GM23338 (cell line): ENCODE data around the gene MAGED2. TPM values are rescaled to one million over a fixed set of nuclear protein-coding genes. Genes with fewer than 3 reads are reported as not detected.

Experiments used
- ATAC-seq: fragments of 200-7000 bp; cut with Tn5 transposase; 3 replicates; pipeline ENCODE4 v1.9.1; 2020
- DNase-seq: peaks from one replicate; pipeline ENCODE4 v3.0.0-alpha.2; 2015; ENCODE audit warnings: low spot score
- H2AFZ ChIP-seq: fragments of 200-600 bp; sonication (generic); 2 replicates; pipeline ENCODE4 v1.8.0; 2016; ENCODE audit warnings: antibody characterized with exemption, mild to moderate bottlenecking, moderate library complexity
- H3F3A ChIP-seq: fragments of 200-600 bp; sonication (generic); replicated peaks from 2 replicates; pipeline ENCODE4 v1.8.0; 2017; ENCODE audit warnings: antibody characterized with exemption, mixed run types, low read depth
- H3K27ac ChIP-seq: fragments of 200-600 bp; sonication (generic); 2 replicates; pipeline ENCODE4 v1.6.1; 2016; ENCODE audit warnings: low read depth
- H3K27me3 ChIP-seq: fragments of 200-600 bp; sonication (generic); 2 replicates; pipeline ENCODE4 v1.8.0; 2016; ENCODE audit warnings: mild to moderate bottlenecking, mixed run types, moderate library complexity; ENCODE audit not compliant: insufficient read depth
- H3K36me3 ChIP-seq: fragments of 200-600 bp; sonication (generic); 2 replicates; pipeline ENCODE4 v1.8.0; 2016; ENCODE audit warnings: mild to moderate bottlenecking; ENCODE audit not compliant: insufficient read depth
- H3K4me1 ChIP-seq: fragments of 200-600 bp; sonication (generic); 2 replicates; pipeline ENCODE4 v1.8.0; 2016; ENCODE audit warnings: mild to moderate bottlenecking, moderate library complexity; ENCODE audit not compliant: insufficient read depth
- H3K4me2 ChIP-seq: fragments of 200-600 bp; sonication (generic); 2 replicates; pipeline ENCODE4 v1.7.1; 2017; ENCODE audit warnings: mixed run types
- H3K4me3 ChIP-seq: fragments of 200-600 bp; sonication (generic); 2 replicates; pipeline ENCODE4 v1.6.1; 2016; ENCODE audit warnings: mixed run types
- H3K79me2 ChIP-seq: fragments of 200-600 bp; sonication (generic); replicated peaks from 2 replicates; pipeline ENCODE4 v1.8.0; 2017; ENCODE audit warnings: mild to moderate bottlenecking; ENCODE audit not compliant: insufficient read depth
- H3K9me2 ChIP-seq: fragments of 200-600 bp; sonication (generic); 2 replicates; pipeline ENCODE4 v1.8.0; 2017; ENCODE audit not compliant: insufficient read depth
- H4K20me1 ChIP-seq: fragments of 200-600 bp; sonication (generic); replicated peaks from 2 replicates; pipeline ENCODE4 v1.8.0; 2017; ENCODE audit warnings: mild to moderate bottlenecking; ENCODE audit not compliant: insufficient read depth
- H3K27ac Mint-ChIP-seq: 2 replicates; pipeline ENCODE4 v1.8.0; 2020; ENCODE audit warnings: inconsistent platforms, mild to moderate bottlenecking, moderate library complexity, mixed read lengths
- H3K27me3 Mint-ChIP-seq: 3 replicates; pipeline ENCODE4 v1.8.0; 2022; ENCODE audit warnings: low read depth, mild to moderate bottlenecking, moderate library complexity, mixed read lengths, inconsistent platforms; ENCODE audit not compliant: insufficient read depth, poor library complexity
- H3K36me3 Mint-ChIP-seq: 3 replicates; pipeline ENCODE4 v1.8.0; 2021; ENCODE audit warnings: low read depth, mild to moderate bottlenecking, inconsistent platforms, moderate library complexity, mixed read lengths
- H3K4me1 Mint-ChIP-seq: 3 replicates; pipeline ENCODE4 v1.8.0; 2020; ENCODE audit warnings: mild to moderate bottlenecking, inconsistent platforms, mixed read lengths
- H3K4me3 Mint-ChIP-seq: 3 replicates; pipeline ENCODE4 v1.8.0; 2021; ENCODE audit warnings: moderate library complexity, mild to moderate bottlenecking, inconsistent platforms, mixed read lengths
- H3K9me3 Mint-ChIP-seq: 3 replicates; pipeline ENCODE4 v1.8.0; 2020; ENCODE audit warnings: moderate library complexity, mild to moderate bottlenecking, inconsistent platforms, mixed read lengths
- EZH2 ChIP-seq: fragments of 200-600 bp; sonication (generic); IDR thresholded peaks from one replicate; pipeline ENCODE4 v1.8.0; 2017; ENCODE audit warnings: antibody characterized with exemption, mild to moderate bottlenecking, low read depth; ENCODE audit not compliant: unreplicated experiment
- JUNB ChIP-seq: IDR thresholded peaks from one replicate; pipeline ENCODE4 v1.6.1; 2016; ENCODE audit warnings: antibody characterized with exemption; ENCODE audit not compliant: unreplicated experiment
- ZNF114 ChIP-seq: fragments of 250-450 bp; sonication (Bioruptor Pico); IDR thresholded peaks from 2 replicates; pipeline ENCODE4 v1.5.0; 2020; ENCODE audit warnings: mild to moderate bottlenecking, moderate library complexity
- ZNF331 ChIP-seq: fragments of 250-450 bp; sonication (Bioruptor Pico); IDR thresholded peaks from 2 replicates; pipeline ENCODE4 v1.5.0; 2020; ENCODE audit warnings: low read depth, mild to moderate bottlenecking, moderate library complexity
- polyA plus RNA-seq: library from polyadenylated mRNA; unstranded; fragments of >200 nt; fragmentation: Nextera tagmentation; extraction: Ambion mirVana; gene quantifications from 2 replicates; pipeline ENCODE4 v1.2.1, GENCODE V29; 2016
- total RNA-seq: library from RNA; depleted of rRNA; stranded (reverse); fragments of >200 nt; shearing (Covaris generic); gene quantifications from 2 replicates; pipeline ENCODE4 v1.2.3, GENCODE V29; 2014
- TF ChIP-seq, protein P1 (sequence below): IDR thresholded peaks from one replicate; pipeline ENCODE4 v1.6.1; 2018; ENCODE audit warnings: antibody characterized with exemption; ENCODE audit not compliant: unreplicated experiment
- TF ChIP-seq, protein P2 (sequence below), 2 experiments: fragments of 200-600 bp in 1 of 2; sonication (generic) in 1 of 2; conservative IDR thresholded peaks; 2 replicates each; pipeline versions ENCODE4 v1.5.1 to v1.6.1; 2016 to 2017; ENCODE audit warnings: antibody characterized with exemption in 2 of 2, low read depth in 2 of 2, mild to moderate bottlenecking in 2 of 2, moderate library complexity in 1 of 2
- TF ChIP-seq, protein P3 (sequence below): IDR thresholded peaks from 2 replicates; pipeline ENCODE4 v1.6.1; 2016; ENCODE audit warnings: antibody characterized with exemption
- TF ChIP-seq, protein P4 (sequence below): fragments of 250-450 bp; sonication (Bioruptor Pico); IDR thresholded peaks from 2 replicates; pipeline ENCODE4 v1.5.0; 2020; ENCODE audit warnings: mild to moderate bottlenecking, moderate library complexity

The MAGED2 gene
- total and polyA plus RNA-seq, 2 experiments from 2014 or later, result 96.7 to 203 TPM

DNA sequence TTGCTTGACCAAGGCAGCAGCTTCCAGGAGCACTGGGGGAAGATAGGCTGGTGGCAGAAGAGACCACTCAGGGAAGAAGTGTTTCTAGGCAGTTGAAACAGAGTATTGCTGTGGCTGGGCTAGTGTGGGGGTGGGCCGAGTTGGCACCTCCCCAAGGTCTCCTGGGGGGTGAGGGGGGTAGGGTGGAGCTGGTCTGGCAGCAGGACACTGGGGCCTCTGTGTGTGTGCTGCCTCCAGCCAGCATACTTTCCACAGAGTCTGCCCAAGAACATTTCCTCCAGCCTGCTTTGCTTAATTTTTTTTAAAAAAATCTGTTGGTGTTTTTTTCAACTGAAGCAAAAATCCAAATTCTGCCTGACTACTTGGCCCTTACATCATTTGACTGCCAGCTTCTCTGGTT lies 13.5 kb upstream of the MAGED2 start (continued):
- no peak for TF ChIP-seq EZH2
- no peak for TF ChIP-seq ZNF114 (CRISPR knock-in tag)
- no peak for TF ChIP-seq JUNB
- no peak for TF ChIP-seq ZNF331
- TF ChIP-seq, protein P1, sequence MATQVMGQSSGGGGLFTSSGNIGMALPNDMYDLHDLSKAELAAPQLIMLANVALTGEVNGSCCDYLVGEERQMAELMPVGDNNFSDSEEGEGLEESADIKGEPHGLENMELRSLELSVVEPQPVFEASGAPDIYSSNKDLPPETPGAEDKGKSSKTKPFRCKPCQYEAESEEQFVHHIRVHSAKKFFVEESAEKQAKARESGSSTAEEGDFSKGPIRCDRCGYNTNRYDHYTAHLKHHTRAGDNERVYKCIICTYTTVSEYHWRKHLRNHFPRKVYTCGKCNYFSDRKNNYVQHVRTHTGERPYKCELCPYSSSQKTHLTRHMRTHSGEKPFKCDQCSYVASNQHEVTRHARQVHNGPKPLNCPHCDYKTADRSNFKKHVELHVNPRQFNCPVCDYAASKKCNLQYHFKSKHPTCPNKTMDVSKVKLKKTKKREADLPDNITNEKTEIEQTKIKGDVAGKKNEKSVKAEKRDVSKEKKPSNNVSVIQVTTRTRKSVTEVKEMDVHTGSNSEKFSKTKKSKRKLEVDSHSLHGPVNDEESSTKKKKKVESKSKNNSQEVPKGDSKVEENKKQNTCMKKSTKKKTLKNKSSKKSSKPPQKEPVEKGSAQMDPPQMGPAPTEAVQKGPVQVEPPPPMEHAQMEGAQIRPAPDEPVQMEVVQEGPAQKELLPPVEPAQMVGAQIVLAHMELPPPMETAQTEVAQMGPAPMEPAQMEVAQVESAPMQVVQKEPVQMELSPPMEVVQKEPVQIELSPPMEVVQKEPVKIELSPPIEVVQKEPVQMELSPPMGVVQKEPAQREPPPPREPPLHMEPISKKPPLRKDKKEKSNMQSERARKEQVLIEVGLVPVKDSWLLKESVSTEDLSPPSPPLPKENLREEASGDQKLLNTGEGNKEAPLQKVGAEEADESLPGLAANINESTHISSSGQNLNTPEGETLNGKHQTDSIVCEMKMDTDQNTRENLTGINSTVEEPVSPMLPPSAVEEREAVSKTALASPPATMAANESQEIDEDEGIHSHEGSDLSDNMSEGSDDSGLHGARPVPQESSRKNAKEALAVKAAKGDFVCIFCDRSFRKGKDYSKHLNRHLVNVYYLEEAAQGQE, result no peak

DNA sequence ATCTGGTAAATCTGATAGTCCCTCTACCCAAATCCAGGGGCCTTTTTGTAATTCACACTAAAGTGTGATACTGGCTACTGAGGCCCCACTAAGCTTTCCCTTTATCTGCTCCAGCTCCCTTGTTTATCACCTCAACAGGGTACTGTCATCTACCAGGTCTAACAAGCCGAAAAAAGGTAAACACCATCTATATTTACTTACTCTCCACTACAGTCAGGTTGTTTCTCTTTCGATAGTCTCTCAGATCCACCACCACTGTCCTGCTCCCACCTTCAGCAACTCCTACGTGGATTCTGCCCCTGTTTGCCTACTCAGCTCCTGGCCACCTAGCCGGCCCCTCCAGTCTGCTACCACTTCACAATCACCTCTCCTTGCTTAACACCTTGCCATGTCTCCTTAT lies 12.8 kb upstream of the MAGED2 start:
- H3K4me3 Mint-ChIP-seq, result no peak overlapping the region
- Histone ChIP-seq H3K4me1 (no peaks in the 10 kb centered on the region), H3K9me2 (no peaks in the 10 kb centered on the region), H3F3A (no peaks in the 10 kb centered on the region), H4K20me1 (no peaks in the 10 kb centered on the region), H2AFZ (no peak overlapping the region), H3K4me2 (no peak overlapping the region), H3K27me3 (no peaks in the 10 kb centered on the region), H3K27ac (no peak overlapping the region), H3K4me3 (no peak overlapping the region), H3K36me3 (no peaks in the 10 kb centered on the region), H3K79me2 (no peaks in the 10 kb centered on the region)
- TF ChIP-seq, protein P2, sequence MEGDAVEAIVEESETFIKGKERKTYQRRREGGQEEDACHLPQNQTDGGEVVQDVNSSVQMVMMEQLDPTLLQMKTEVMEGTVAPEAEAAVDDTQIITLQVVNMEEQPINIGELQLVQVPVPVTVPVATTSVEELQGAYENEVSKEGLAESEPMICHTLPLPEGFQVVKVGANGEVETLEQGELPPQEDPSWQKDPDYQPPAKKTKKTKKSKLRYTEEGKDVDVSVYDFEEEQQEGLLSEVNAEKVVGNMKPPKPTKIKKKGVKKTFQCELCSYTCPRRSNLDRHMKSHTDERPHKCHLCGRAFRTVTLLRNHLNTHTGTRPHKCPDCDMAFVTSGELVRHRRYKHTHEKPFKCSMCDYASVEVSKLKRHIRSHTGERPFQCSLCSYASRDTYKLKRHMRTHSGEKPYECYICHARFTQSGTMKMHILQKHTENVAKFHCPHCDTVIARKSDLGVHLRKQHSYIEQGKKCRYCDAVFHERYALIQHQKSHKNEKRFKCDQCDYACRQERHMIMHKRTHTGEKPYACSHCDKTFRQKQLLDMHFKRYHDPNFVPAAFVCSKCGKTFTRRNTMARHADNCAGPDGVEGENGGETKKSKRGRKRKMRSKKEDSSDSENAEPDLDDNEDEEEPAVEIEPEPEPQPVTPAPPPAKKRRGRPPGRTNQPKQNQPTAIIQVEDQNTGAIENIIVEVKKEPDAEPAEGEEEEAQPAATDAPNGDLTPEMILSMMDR (conservative IDR thresholded peaks at IDR 0.05; ENCODE audit: low read depth in 2 of 2), result no peak
- TF ChIP-seq ZNF114 (CRISPR knock-in tag), result no peak
- TF ChIP-seq, protein P3, sequence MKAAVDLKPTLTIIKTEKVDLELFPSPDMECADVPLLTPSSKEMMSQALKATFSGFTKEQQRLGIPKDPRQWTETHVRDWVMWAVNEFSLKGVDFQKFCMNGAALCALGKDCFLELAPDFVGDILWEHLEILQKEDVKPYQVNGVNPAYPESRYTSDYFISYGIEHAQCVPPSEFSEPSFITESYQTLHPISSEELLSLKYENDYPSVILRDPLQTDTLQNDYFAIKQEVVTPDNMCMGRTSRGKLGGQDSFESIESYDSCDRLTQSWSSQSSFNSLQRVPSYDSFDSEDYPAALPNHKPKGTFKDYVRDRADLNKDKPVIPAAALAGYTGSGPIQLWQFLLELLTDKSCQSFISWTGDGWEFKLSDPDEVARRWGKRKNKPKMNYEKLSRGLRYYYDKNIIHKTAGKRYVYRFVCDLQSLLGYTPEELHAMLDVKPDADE, result no peak
- no peak for TF ChIP-seq ZNF331
- TF ChIP-seq JUNB, result no peak
- TF ChIP-seq, protein P4, sequence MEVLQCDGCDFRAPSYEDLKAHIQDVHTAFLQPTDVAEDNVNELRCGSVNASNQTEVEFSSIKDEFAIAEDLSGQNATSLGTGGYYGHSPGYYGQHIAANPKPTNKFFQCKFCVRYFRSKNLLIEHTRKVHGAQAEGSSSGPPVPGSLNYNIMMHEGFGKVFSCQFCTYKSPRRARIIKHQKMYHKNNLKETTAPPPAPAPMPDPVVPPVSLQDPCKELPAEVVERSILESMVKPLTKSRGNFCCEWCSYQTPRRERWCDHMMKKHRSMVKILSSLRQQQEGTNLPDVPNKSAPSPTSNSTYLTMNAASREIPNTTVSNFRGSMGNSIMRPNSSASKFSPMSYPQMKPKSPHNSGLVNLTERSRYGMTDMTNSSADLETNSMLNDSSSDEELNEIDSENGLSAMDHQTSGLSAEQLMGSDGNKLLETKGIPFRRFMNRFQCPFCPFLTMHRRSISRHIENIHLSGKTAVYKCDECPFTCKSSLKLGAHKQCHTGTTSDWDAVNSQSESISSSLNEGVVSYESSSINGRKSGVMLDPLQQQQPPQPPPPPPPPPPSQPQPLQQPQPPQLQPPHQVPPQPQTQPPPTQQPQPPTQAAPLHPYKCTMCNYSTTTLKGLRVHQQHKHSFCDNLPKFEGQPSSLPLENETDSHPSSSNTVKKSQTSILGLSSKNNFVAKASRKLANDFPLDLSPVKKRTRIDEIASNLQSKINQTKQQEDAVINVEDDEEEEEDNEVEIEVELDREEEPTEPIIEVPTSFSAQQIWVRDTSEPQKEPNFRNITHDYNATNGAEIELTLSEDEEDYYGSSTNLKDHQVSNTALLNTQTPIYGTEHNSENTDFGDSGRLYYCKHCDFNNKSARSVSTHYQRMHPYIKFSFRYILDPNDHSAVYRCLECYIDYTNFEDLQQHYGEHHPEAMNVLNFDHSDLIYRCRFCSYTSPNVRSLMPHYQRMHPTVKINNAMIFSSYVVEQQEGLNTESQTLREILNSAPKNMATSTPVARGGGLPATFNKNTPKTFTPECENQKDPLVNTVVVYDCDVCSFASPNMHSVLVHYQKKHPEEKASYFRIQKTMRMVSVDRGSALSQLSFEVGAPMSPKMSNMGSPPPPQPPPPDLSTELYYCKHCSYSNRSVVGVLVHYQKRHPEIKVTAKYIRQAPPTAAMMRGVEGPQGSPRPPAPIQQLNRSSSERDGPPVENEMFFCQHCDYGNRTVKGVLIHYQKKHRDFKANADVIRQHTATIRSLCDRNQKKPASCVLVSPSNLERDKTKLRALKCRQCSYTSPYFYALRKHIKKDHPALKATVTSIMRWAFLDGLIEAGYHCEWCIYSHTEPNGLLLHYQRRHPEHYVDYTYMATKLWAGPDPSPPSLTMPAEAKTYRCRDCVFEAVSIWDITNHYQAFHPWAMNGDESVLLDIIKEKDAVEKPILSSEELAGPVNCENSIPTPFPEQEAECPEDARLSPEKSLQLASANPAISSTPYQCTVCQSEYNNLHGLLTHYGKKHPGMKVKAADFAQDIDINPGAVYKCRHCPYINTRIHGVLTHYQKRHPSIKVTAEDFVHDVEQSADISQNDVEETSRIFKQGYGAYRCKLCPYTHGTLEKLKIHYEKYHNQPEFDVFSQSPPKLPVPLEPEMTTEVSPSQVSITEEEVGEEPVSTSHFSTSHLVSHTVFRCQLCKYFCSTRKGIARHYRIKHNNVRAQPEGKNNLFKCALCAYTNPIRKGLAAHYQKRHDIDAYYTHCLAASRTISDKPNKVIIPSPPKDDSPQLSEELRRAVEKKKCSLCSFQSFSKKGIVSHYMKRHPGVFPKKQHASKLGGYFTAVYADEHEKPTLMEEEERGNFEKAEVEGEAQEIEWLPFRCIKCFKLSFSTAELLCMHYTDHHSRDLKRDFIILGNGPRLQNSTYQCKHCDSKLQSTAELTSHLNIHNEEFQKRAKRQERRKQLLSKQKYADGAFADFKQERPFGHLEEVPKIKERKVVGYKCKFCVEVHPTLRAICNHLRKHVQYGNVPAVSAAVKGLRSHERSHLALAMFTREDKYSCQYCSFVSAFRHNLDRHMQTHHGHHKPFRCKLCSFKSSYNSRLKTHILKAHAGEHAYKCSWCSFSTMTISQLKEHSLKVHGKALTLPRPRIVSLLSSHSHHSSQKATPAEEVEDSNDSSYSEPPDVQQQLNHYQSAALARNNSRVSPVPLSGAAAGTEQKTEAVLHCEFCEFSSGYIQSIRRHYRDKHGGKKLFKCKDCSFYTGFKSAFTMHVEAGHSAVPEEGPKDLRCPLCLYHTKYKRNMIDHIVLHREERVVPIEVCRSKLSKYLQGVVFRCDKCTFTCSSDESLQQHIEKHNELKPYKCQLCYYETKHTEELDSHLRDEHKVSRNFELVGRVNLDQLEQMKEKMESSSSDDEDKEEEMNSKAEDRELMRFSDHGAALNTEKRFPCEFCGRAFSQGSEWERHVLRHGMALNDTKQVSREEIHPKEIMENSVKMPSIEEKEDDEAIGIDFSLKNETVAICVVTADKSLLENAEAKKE, result no peak
- no peaks in the 10 kb centered on the region for H3K27me3 Mint-ChIP-seq
- no peak for ATAC-seq
- no peaks in the 10 kb centered on the region for H3K36me3 Mint-ChIP-seq
- no peak for DNase-seq
- H3K4me1 Mint-ChIP-seq, result no peaks in the 10 kb centered on the region
- no peak overlapping the region for H3K27ac Mint-ChIP-seq
- no peaks in the 10 kb centered on the region; the same call in 2 of the 3 replicates for H3K9me3 Mint-ChIP-seq
